ENCODE measurements around the gene ADA. TPM values are rescaled to one million over a fixed set of nuclear protein-coding genes. Genes with fewer than 3 reads are reported as not detected.

Gene ADA
- polyA plus RNA-seq, 1 donor: 7.3 TPM

- no peak for DNase-seq
- WGBS (ENCODE audit: insufficient coverage, low lambda C conversion rate): no CpG with 5 or more reads among the region's 11 CpGs
- H3K27me3 ChIP-seq (ENCODE audit: control insufficient read depth, insufficient read depth, low read length): no peaks in the 10 kb centered on the region
- H3K4me1 ChIP-seq (ENCODE audit: control insufficient read depth, insufficient read depth, low read length): peaks cover 19% of the 10 kb centered on the region
- H3K9me3 ChIP-seq (ENCODE audit: control insufficient read depth, low read depth, low read length): no peaks in the 10 kb centered on the region
- peak overlapping the region; percentile 70 for H3K27ac ChIP-seq (ENCODE audit: low read length)
- H3K4me3 ChIP-seq (ENCODE audit: low read length): no peak overlapping the region
- H3K36me3 ChIP-seq (ENCODE audit: control insufficient read depth, insufficient read depth, low read length): peaks cover 2% of the 10 kb centered on the region
These were observed 50.7 kb downstream of the ADA start for GRCh38 chr20:44600758-44601201.

DNA sequence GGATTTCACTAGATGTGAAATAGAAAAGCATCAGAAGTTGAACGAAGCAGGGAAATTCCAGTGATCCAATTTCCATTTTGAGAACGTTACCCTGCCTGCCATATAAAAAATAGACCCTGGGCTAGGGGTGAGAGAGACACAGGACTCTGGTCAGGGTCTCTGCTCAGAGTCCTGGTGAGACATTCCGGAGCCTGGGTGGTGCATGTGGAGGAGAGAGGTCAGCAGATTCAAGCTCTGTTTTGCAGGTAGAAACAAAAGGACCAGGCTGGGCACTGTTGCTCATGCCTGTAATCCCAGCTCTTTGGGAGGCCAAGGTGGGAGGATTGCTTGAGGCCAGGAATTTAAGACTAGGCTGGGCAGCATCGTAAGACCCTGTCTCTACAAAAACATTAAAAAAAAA, 51.2 kb downstream of the ADA start:
- no CpG with 5 or more reads among the region's 4 CpGs for WGBS (ENCODE audit: insufficient coverage, low lambda C conversion rate)
- H3K4me3 ChIP-seq (ENCODE audit: low read length): no peak overlapping the region
- H3K27me3 ChIP-seq (ENCODE audit: control insufficient read depth, insufficient read depth, low read length): no peaks in the 10 kb centered on the region
- peaks cover 2% of the 10 kb centered on the region for H3K36me3 ChIP-seq (ENCODE audit: control insufficient read depth, insufficient read depth, low read length)
- H3K27ac ChIP-seq (ENCODE audit: low read length): peak overlapping the region; percentile 70
- DNase-seq: no peak
- peaks cover 19% of the 10 kb centered on the region for H3K4me1 ChIP-seq (ENCODE audit: control insufficient read depth, insufficient read depth, low read length)
- H3K9me3 ChIP-seq (ENCODE audit: control insufficient read depth, low read depth, low read length): no peaks in the 10 kb centered on the region

- no CpG with 5 or more reads among the region's 1 CpG for WGBS (ENCODE audit: insufficient coverage, low lambda C conversion rate)
- DNase-seq: no peak
- Histone ChIP-seq H3K27ac (ENCODE audit: low read length) (no peak overlapping the region), H3K4me3 (ENCODE audit: low read length) (no peak overlapping the region), H3K9me3 (ENCODE audit: control insufficient read depth, low read depth, low read length) (no peaks in the 10 kb centered on the region), H3K4me1 (ENCODE audit: control insufficient read depth, insufficient read depth, low read length) (peaks cover 19% of the 10 kb centered on the region), H3K36me3 (ENCODE audit: control insufficient read depth, insufficient read depth, low read length) (peaks cover 2% of the 10 kb centered on the region), H3K27me3 (ENCODE audit: control insufficient read depth, insufficient read depth, low read length) (no peaks in the 10 kb centered on the region)
These were observed 51.8 kb downstream of the ADA start for GRCh38 chr20:44599715-44600114.

GRCh38 chr20:44598423-44599305, 52.8 kb downstream of the ADA start:
- no peak for DNase-seq
- no peak overlapping the region for H3K4me3 ChIP-seq (ENCODE audit: low read length)
- WGBS (ENCODE audit: insufficient coverage, low lambda C conversion rate): no CpG with 5 or more reads among the region's 4 CpGs
- peaks cover 19% of the 10 kb centered on the region for H3K4me1 ChIP-seq (ENCODE audit: control insufficient read depth, insufficient read depth, low read length)
- no peak overlapping the region for H3K27ac ChIP-seq (ENCODE audit: low read length)
- H3K9me3 ChIP-seq (ENCODE audit: control insufficient read depth, low read depth, low read length): no peaks in the 10 kb centered on the region
- peaks cover 2% of the 10 kb centered on the region for H3K36me3 ChIP-seq (ENCODE audit: control insufficient read depth, insufficient read depth, low read length)
- no peaks in the 10 kb centered on the region for H3K27me3 ChIP-seq (ENCODE audit: control insufficient read depth, insufficient read depth, low read length)

DNA sequence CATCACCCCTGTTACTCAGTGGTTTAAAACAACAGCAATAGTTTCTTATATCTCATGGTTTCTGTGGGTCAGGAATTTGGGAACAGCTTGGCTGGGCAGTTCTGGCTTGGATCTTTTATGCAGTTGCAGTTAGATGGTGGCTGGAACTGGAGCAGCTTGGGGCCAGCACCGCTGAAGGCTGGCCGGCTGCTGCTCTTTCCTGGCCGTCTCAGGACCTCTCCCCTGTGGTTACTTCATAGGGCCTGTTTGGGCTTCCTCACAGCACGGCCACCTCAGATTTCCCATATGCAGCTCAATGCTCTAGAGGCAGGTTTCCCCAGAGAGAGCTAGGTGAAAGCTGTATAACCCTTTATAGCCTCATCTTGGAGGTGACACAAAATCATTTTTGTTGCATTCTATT, 53.6 kb downstream of the ADA start:
- Histone ChIP-seq H3K27me3 (ENCODE audit: control insufficient read depth, insufficient read depth, low read length) (no peaks in the 10 kb centered on the region), H3K36me3 (ENCODE audit: control insufficient read depth, insufficient read depth, low read length) (peaks cover 2% of the 10 kb centered on the region), H3K27ac (ENCODE audit: low read length) (no peak overlapping the region), H3K4me1 (ENCODE audit: control insufficient read depth, insufficient read depth, low read length) (peaks cover 19% of the 10 kb centered on the region), H3K9me3 (ENCODE audit: control insufficient read depth, low read depth, low read length) (no peaks in the 10 kb centered on the region), H3K4me3 (ENCODE audit: low read length) (no peak overlapping the region)
- WGBS (ENCODE audit: insufficient coverage, low lambda C conversion rate): no CpG with 5 or more reads among the region's 4 CpGs
- no peak for DNase-seq

GRCh38 chr20:44597516-44597915, 54.0 kb downstream of the ADA start:
- H3K4me1 ChIP-seq (ENCODE audit: control insufficient read depth, insufficient read depth, low read length): peaks cover 19% of the 10 kb centered on the region
- H3K27ac ChIP-seq (ENCODE audit: low read length): no peak overlapping the region
- no peak overlapping the region for H3K4me3 ChIP-seq (ENCODE audit: low read length)
- DNase-seq: no peak
- H3K9me3 ChIP-seq (ENCODE audit: control insufficient read depth, low read depth, low read length): no peaks in the 10 kb centered on the region
- WGBS (ENCODE audit: insufficient coverage, low lambda C conversion rate): no CpG with 5 or more reads among the region's 4 CpGs
- peaks cover 2% of the 10 kb centered on the region for H3K36me3 ChIP-seq (ENCODE audit: control insufficient read depth, insufficient read depth, low read length)
- no peaks in the 10 kb centered on the region for H3K27me3 ChIP-seq (ENCODE audit: control insufficient read depth, insufficient read depth, low read length)

- Histone ChIP-seq H3K36me3 (ENCODE audit: control insufficient read depth, insufficient read depth, low read length) (peaks cover 8% of the 10 kb centered on the region), H3K4me3 (ENCODE audit: low read length) (no peak overlapping the region), H3K9me3 (ENCODE audit: control insufficient read depth, low read depth, low read length) (no peaks in the 10 kb centered on the region), H3K4me1 (ENCODE audit: control insufficient read depth, insufficient read depth, low read length) (peaks cover 14% of the 10 kb centered on the region), H3K27ac (ENCODE audit: low read length) (no peak overlapping the region), H3K27me3 (ENCODE audit: control insufficient read depth, insufficient read depth, low read length) (no peaks in the 10 kb centered on the region)
- WGBS (ENCODE audit: insufficient coverage, low lambda C conversion rate): no CpG with 5 or more reads among the region's 3 CpGs
- DNase-seq: no peak
These were observed 54.6 kb downstream of the ADA start for GRCh38 chr20:44596876-44597275.

GRCh38 chr20:44596010-44596409, 55.5 kb downstream of the ADA start:
- WGBS (ENCODE audit: insufficient coverage, low lambda C conversion rate): 100% methylated on average over 2 of the region's 4 CpGs
- H3K27me3 ChIP-seq (ENCODE audit: control insufficient read depth, insufficient read depth, low read length): no peaks in the 10 kb centered on the region
- H3K4me1 ChIP-seq (ENCODE audit: control insufficient read depth, insufficient read depth, low read length): peaks cover 5% of the 10 kb centered on the region
- no peak overlapping the region for H3K4me3 ChIP-seq (ENCODE audit: low read length)
- peaks cover 13% of the 10 kb centered on the region for H3K36me3 ChIP-seq (ENCODE audit: control insufficient read depth, insufficient read depth, low read length)
- no peak for DNase-seq
- H3K27ac ChIP-seq (ENCODE audit: low read length): no peak overlapping the region
- H3K9me3 ChIP-seq (ENCODE audit: control insufficient read depth, low read depth, low read length): no peaks in the 10 kb centered on the region

DNA sequence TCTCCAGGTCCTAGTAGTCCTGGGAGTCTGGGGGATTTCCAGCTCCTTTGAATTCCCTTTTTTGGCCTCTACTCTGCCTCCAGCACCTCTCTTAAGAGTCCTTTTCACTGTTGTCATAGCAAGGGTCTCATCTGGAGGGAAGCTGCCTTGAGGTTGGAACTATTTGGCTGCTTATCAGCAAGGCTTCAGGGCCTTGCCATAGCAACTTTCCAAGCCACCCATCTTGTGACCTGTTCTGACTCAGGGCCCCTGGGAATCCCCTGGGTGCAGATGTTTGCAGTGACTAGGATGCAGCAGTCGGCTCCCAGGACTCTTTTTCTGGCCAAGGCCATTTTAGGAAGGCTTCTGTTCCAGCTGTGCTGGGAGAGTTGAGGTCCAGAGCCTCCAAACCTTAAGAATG, 56.8 kb downstream of the ADA start:
- Histone ChIP-seq H3K4me1 (ENCODE audit: control insufficient read depth, insufficient read depth, low read length) (no peaks in the 10 kb centered on the region), H3K4me3 (ENCODE audit: low read length) (no peak overlapping the region), H3K27me3 (ENCODE audit: control insufficient read depth, insufficient read depth, low read length) (no peaks in the 10 kb centered on the region), H3K9me3 (ENCODE audit: control insufficient read depth, low read depth, low read length) (no peaks in the 10 kb centered on the region), H3K27ac (ENCODE audit: low read length) (no peak overlapping the region), H3K36me3 (ENCODE audit: control insufficient read depth, insufficient read depth, low read length) (peaks cover 22% of the 10 kb centered on the region)
- WGBS (ENCODE audit: insufficient coverage, low lambda C conversion rate): no CpG with 5 or more reads among the region's 1 CpG
- DNase-seq: no peak

- no peak overlapping the region for H3K4me3 ChIP-seq (ENCODE audit: low read length)
- H3K9me3 ChIP-seq (ENCODE audit: control insufficient read depth, low read depth, low read length): no peaks in the 10 kb centered on the region
- H3K36me3 ChIP-seq (ENCODE audit: control insufficient read depth, insufficient read depth, low read length): peaks cover 22% of the 10 kb centered on the region
- H3K27me3 ChIP-seq (ENCODE audit: control insufficient read depth, insufficient read depth, low read length): no peaks in the 10 kb centered on the region
- DNase-seq: no peak
- WGBS (ENCODE audit: insufficient coverage, low lambda C conversion rate): 83% methylated on average over 1 of the region's 2 CpGs
- H3K4me1 ChIP-seq (ENCODE audit: control insufficient read depth, insufficient read depth, low read length): no peaks in the 10 kb centered on the region
- H3K27ac ChIP-seq (ENCODE audit: low read length): no peak overlapping the region
These were observed 57.7 kb downstream of the ADA start for GRCh38 chr20:44593751-44594150.

GRCh38 chr20:44592366-44592765, 59.1 kb downstream of the ADA start:
- H3K27me3 ChIP-seq (ENCODE audit: control insufficient read depth, insufficient read depth, low read length): no peaks in the 10 kb centered on the region
- H3K9me3 ChIP-seq (ENCODE audit: control insufficient read depth, low read depth, low read length): no peaks in the 10 kb centered on the region
- no peak for DNase-seq
- no peak overlapping the region for H3K4me3 ChIP-seq (ENCODE audit: low read length)
- H3K4me1 ChIP-seq (ENCODE audit: control insufficient read depth, insufficient read depth, low read length): no peaks in the 10 kb centered on the region
- H3K36me3 ChIP-seq (ENCODE audit: control insufficient read depth, insufficient read depth, low read length): peaks cover 19% of the 10 kb centered on the region
- H3K27ac ChIP-seq (ENCODE audit: low read length): no peak overlapping the region
- no CpG with 5 or more reads among the region's 3 CpGs for WGBS (ENCODE audit: insufficient coverage, low lambda C conversion rate)
